HG03571 (cell line): ENCODE measurements around the gene FAM3B.
"Not testable (repeated sequence)": the region's sequence is repeated elsewhere in the genome, so short reads cannot be mapped to it uniquely, and the experiment has no call there.

ENCODE experiments used
- ATAC-seq: cut with Tn5 transposase; IDR thresholded peaks from one replicate; pipeline ENCODE4 v1.9.1; 2021; ENCODE audit not compliant: unreplicated experiment

Gene FAM3B, protein sequence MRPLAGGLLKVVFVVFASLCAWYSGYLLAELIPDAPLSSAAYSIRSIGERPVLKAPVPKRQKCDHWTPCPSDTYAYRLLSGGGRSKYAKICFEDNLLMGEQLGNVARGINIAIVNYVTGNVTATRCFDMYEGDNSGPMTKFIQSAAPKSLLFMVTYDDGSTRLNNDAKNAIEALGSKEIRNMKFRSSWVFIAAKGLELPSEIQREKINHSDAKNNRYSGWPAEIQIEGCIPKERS

DNA sequence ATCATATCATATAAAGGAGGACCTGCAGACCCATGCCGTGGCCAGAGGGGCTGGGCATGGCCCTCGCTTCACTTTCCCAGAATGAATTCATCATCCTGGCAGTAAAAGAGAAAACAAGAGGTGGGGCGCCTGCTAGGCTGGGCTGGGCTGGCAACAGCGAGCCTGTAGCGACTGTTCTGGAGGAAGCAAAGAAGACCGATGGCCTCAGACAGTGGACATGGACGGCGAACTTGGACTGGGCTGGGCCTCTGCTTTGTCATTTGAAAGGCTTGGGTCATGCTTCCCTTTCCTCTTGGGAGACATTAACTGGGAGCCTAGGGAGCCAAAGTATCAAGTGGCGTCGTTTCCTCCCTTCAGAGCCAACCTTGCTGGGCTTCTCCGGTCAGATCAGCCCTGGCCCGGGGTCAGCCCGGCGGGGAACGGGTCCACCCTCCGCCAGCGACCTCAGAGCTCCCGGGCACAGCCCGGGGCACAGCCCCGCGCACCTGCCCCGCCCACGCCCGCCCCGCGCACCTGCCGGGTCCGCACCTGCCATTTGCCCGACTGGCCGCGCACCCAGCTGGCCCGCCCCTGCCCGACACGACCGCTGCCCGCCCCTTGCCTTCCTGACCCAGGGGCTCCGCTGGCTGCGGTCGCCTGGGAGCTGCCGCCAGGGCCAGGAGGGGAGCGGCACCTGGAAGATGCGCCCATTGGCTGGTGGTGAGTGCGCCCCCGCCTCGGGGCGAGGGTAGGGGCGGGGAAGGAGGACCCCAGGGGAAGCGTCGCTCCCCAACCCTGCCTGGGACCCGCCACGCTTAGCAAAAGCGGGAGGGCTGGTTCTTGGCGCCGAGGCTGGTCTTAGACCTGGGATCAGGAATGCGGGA lies at the start of gene FAM3B:
Gene FAM3B (plus strand): TSS at position 602 of the 863 bp plus-strand sequence. CDS start 79 bp downstream, at position 681.
- ATAC-seq: no peak

DNA sequence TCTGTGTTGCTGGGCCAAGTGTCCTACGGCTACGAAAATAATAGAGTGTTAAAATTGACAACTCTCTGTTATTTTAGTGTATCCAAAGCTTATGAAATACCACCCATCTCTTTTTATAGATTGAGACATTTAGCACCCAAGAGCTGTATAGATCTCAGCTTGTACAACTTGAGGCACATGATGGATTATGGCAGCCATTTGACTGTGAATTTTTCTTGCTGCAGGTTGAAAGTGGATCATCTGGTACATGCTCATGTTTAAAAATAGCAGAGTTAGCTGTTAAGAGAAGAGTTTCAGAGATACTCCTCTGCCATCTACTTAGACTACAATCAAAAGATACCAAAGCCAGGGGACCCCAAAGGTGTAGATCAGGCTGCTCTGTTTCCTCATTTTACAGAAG lies 49.3 kb upstream of the FAM3B start:
- ATAC-seq: no peak

DNA sequence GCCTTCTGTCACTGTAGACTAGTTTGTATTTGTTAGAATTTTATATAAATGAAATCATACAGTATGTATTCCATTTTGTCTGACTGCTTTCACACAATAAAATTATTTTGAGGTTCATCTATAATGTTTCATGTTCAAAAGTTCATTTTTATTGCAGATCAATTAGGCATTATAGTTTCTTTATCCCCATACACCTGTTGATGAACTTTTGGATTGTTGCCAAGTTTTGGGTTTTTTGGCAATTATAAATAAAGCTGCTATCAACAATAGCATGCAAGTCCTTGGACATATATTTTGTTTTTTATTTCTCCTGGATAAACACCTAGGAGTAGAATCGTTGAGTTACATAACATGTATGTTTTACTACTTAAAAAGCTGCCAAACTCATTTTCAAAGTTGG lies 47.1 kb upstream of the FAM3B start:
- ATAC-seq: no peak

DNA sequence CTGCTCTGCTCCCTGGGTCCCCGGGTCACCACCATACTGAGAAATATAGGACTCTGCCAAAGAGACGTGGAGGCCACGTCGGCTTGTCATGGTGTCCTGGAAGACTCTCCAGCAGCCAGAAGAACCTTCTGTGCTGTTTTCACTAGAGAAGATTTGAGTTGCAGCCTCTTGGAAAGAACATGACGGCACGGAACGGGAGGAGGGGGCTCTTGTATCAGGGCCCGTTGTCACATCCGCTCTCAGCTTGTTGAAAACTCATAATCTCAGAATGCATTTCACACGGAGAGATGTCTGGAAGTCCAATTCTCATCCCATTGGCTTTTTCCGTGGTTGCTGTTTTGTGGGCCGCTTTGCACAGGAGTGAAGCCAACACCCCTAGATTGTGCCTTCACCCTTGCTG lies 39.4 kb upstream of the FAM3B start:
- ATAC-seq: no peak

DNA sequence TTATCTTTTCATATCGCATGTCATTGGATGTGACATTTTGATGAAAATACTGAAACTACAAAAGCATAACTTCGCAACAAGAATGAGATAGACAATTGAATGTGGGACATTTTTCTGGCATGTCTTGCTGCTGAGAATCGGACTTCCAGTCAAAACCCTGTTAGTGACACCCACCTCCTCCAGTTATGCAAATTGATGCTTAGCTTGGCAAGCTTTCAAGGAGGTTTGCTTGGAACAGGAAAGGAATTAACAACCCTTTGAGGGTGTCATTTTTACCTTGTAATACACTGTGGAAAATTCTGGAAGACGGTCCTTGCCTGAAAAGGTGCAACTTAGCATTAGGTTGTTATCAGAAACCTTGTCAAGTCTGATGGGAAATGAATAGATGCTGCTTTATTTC lies 38.8 kb upstream of the FAM3B start:
- ATAC-seq: no peak

DNA sequence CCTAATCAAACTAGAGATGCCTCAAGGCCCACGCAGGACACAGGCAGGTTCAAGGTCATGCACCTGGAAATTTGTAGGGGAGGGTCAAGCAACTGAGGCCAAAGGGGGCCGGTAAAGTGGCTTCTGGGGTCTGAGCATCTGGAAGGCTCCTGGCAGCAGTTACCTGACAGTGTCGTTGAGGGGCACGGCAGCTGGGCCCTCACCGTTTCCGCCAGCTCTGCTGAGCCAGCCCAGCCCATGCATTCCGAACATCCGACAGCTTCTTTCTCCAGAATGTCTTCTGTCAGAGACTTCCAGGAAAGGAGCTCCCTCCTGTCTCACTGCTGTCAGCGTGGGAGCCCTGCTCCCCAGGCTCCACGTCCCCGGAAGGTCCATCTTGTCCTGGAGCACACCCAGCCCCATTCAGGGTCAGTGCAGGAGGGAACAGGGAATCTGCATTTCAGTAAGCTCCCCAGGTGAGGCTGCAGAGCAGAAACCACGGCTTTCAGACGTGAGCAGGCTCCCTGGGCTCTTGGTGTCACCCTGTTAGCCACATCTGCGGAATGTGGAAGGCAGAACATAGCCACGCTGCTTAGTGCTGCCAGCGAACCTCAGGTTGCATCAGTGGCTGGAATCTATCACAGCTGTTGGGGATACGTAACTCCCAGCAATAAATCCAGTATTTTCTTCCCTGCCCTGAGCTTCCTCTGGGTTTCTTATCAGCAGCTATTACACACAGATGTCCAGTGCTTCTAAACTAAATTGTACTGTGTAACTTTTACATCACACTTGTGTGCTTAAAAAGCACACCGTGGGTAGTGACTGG lies 36.3 kb upstream of the FAM3B start:
- ATAC-seq: no peak

DNA sequence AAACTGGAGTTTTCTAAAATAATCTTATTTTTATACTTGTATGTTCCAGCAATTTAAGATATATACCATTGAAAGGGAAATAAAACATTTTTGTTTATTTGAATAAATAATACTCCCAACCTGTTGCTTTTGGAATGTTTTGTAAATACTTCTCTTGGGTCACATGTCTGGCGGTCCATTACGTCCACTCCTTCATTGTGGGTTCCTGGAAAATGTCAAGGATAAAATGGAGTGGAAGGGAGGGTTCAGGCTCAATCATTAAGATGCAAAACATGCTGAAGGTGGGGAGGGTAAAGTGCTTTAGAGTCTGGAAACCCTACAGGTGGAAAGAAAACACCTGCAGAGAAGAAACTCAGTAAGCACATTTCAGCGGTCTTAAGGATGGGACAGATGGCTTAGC lies 34.2 kb upstream of the FAM3B start:
- no peak for ATAC-seq

DNA sequence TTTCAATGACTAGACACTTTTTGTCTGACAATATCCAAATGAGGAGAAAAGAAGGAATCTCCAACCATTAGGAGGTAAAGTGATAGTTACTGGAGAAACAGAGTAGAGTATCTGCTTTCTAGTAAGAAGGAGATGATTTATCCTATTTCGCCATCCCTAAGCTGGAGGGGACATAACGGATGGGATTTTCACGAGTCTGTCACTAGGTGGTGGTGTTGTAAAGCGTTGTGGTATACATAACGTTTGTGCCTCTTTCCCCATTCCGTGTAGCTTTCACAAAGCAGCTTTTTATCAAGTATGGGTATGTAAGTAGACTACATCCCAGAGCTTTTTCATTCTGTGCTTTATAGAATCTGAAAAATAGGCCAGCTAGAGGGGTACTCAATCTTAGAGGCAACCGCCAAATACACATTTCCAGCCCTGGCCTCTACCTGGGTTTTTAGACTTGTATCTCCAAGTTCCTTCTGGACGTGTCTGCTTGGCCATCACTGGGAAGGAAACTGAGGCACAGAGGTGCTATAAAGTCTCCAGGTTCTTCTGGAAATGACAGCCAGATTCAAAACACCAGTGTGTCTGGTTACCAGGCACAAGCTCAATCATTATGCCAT lies 33.3 kb upstream of the FAM3B start:
- ATAC-seq: peak; percentile 51

DNA sequence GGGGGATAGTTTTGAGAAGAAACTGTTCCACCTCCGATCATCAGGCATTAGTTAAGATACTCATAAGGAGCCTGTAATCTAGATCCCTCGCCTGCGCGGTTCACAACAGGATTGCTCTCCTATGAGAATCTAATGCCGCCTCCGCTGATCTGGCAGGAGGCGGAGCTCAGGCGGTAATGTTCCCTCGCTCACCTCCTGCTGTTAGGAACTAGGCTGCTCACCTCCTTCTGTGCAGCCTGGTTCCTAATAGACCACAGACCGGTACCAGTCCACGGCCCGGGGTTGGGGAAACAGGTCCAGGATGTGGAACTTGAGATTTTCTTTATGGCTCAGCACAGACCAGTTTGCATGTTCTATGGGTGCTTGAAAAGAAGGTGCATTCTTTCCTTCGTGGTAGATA lies 27.2 kb upstream of the FAM3B start:
- ATAC-seq: no peak

DNA sequence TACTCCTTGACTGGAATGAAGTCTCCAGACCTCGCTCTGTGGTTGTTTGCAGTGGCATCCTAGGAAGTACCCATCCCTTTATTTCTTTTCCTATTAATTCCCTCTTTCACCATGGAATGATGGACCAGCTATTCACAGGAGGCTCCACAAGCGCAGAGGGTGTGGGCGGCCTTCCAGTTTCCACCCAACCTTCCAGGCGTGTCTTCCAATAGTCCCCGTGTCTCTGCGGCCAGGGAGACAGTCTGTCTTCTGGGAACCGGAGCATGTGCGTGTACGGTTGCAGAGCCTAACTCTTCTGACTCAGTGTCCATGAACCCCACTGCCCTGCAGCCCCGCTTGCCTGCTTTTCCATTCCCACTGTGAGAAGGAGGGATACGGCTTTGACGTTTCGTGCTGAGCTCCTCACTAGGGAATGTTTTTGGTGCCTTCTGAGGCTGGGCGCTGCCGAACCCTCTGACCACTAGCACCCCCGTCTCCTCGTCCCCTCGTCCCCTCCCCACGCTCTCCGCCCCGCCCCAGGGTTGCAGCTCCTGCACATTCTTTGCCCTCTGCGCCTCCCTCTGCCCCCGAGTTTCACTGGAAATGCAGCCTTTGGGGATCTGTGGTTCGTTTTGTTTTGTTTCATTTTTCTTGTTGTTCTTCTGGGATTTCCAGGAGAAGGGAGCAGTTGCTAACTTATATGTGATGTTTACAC lies 26.3 kb upstream of the FAM3B start:
- ATAC-seq: no peak

DNA sequence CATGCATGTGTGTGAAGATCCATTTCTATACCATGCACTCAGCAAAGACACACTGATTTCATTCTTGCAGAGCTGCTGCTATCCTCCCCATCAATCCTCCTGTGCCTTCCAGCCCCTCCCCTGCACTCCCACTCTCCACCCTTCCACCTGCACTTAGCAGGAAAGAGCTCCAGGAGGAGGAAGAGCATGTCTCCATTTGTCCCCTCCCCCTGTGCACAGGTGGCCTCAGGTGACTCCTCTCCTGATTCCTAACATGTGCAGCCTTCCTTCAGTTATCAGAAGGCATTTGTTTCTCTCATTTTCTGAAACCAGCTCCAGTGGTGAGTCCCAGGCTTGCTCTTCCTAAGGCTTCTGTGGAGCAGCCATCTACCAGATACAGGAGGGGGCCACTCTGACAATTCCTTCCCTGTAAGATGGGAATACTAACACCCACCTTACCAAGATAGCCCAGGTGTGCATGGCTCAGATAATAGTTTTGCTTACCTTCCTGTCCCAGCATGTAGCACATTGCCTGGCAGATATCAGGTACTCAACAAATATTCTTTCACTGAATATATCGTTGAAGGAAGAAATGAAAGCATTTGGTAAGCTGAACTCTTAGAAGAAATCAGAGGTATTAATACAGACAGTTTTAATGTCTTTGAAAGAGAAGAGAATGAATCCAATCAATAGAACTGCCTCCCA lies 21.9 kb upstream of the FAM3B start:
- no peak for ATAC-seq

DNA sequence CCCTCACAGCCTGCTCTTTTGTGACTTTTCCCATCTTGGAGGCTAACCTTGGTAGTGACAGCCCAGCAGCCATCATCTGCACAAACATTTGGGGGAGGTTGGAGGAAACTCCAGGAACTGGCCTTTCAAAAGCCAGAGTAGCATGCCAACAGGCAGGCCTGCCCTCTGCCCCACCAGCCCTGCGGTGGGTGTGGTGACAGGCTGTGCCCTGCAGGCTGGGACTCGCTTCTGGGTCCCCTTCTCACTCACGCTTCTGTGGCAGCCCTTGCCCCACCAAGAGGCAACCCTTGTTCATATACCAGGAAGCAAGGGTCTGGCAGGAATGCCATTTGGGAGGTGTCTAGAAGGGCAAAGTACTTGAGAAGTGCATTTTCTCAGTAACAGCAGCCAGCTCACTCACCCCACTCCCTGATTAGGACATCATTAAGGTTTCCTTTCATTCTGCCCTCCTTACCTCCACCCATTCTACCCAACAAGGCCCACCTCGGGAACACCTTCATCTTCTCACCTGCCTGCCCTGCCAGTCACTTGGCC lies 20.8 kb upstream of the FAM3B start:
- ATAC-seq: no peak

DNA sequence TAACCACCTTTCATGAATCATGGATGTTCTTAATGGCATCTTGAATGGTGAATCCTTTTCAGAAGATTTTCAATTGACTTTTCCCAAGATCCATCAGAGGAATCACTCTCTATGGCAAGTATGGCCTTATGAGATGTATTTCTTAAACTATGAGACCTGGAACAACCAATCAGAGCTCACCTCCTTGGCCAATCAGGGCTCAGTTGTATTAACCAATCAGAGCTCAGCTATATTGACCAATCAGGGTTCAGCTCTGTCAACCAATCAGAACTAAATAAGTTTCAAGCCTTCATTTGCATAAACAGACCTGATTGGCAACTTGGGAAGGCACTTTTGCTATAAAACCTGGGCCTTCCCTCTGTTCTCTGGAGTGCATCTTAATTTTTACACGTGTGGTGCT lies 13.6 kb upstream of the FAM3B start:
- no peak for ATAC-seq

DNA sequence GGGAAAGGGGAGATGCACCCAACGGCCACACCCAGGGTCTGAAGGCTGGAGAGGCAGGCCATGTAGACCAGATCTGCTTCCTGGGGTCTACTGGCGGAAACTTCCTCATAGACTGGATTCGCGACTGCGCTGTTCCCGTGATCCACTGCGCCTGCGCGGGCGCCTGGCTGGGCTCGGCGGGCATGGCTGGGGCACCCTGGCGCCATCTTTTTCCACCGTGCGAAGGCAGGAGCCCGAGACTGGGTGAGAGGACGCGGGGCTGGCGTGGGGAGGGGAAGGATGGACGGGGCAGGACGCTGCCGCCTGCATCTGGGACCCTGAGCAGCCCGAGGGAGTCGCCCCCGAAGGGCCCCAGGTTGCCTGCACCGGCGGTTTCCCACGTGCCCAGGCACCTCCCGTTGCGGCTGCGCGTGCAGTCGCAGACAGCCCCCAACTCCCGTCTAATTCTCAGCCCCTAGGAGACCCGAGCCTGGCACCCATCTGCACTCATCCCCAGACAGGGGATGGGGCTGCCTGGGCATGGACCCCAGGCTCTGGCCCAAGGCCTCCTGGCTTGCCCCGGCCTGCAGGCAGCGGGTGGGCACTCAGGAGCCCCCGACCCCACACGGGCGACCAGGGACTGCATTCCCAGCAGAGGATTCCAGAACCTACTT lies 12.4 kb upstream of the FAM3B start:
- no peak for ATAC-seq

DNA sequence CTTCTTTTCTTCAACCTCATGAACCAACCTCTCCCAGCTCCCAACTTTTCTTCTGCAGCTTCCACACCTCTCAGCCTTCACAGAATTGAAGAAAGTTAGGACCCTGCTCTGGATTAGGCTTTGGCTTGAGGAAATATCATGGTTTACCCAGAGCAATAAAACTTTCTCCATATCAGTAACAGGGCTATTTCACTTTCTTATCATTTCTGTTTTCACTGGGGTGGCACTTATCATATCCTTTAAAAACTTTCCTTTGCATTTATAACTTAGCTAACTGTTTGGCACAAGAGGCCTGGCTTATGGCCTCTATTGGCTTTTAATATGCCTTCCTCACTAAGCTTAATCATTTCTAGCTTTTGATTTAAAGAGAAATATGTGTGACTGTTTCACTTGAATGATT lies 9.4 kb upstream of the FAM3B start:
- ATAC-seq: no peak

DNA sequence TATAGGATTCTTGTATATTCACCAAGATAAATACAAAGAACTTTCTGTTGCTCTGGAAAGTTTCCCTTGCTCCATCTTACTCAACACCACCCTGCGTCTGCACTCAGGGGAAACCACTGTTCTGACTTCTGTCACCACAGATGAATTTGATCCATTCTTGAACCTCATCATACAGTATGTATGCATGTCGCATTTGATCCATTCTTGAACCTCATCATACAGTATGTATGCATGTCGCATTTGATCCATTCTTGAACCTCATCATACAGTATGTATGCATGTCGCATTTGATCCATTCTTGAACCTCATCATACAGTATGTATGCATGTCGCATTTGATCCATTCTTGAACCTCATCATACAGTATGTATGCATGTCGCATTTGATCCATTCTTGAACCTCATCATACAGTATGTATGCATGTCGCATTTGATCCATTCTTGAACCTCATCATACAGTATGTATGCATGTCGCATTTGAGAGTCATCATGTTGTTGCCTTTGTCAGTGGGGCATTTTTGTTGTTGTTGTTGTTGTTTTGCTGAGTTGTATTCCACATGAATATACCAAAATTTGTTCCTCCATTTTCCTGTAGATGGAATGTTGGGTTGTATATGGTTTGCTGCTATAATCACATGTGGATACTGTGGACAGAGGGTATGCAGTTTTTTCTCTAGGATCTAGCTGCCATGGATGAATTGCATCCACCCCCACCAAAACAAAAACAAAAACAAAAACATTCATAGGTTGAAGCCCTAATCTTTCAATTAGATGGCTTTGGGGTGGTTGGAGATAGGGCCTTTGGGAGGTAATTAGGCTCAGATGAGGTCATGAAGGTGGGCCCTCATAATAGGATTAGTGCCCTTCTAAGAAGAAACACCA lies 3.1 kb upstream of the FAM3B start:
- ATAC-seq: not testable (repeated sequence)

DNA sequence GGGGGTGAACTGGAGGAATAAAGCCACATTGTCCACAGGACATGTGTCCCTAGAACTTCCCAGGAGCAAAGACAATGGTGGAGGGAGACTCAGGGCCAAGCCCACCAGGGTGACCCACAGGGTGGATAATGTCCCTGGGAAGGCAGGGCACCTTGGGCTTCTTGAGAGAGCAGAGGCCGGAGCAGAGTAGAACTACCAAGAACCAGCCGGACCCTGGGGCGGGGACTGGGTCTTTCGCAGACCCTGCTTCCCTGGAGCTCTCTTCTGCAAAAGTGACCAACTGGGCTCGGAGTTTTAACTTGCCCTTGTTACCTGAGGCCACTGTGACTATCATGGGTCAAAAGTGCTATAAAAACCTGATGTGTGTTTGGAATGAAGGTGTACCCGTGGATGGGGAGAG lies 875 bp upstream of the FAM3B start:
- no peak for ATAC-seq

DNA sequence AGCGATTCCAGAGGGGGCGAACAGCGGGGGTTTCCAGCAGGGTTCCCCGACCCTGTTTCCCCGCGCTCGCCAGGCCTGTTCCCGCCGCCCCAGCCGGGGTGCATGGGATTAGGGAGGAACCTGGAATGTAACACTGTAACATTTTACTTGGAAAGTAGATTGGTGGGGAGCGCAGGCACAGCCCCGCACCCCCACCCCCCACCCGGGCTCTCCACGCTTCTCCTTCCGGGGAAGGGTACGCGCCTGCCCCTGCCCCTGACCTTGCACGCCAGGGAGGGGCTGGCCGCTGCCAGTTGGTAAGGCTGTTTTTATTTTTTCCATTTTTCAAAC lies 427 bp downstream of the FAM3B start:
- no peak for ATAC-seq

DNA sequence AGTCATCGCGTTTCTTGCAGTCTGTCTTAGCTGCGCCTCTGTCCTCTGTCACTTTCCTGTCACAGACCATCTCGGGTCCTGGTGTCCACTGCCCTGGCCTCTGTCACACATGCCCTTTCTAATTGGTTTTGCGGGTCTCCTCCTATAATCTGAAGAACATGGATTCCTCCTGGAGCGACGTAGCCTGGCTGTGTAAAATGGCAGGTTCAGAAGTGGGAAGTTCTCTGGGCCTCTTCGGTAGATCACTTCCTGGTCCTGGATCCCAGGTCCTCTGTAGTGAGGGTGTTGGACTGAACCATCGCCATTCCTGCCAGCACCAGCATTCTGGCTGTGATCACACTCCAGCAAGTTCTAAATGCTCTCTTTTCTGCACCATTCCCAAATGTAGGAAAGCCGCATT lies 857 bp downstream of the FAM3B start:
- no peak for ATAC-seq
